NCI-H2171 (cell line): ENCODE data around the gene POLR3E.

Source experiments
- DNase-seq: peaks from one replicate; lab custom pipeline; 2025; lab: John Stamatoyannopoulos, UW

Gene POLR3E, protein sequence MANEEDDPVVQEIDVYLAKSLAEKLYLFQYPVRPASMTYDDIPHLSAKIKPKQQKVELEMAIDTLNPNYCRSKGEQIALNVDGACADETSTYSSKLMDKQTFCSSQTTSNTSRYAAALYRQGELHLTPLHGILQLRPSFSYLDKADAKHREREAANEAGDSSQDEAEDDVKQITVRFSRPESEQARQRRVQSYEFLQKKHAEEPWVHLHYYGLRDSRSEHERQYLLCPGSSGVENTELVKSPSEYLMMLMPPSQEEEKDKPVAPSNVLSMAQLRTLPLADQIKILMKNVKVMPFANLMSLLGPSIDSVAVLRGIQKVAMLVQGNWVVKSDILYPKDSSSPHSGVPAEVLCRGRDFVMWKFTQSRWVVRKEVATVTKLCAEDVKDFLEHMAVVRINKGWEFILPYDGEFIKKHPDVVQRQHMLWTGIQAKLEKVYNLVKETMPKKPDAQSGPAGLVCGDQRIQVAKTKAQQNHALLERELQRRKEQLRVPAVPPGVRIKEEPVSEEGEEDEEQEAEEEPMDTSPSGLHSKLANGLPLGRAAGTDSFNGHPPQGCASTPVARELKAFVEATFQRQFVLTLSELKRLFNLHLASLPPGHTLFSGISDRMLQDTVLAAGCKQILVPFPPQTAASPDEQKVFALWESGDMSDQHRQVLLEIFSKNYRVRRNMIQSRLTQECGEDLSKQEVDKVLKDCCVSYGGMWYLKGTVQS

DNA sequence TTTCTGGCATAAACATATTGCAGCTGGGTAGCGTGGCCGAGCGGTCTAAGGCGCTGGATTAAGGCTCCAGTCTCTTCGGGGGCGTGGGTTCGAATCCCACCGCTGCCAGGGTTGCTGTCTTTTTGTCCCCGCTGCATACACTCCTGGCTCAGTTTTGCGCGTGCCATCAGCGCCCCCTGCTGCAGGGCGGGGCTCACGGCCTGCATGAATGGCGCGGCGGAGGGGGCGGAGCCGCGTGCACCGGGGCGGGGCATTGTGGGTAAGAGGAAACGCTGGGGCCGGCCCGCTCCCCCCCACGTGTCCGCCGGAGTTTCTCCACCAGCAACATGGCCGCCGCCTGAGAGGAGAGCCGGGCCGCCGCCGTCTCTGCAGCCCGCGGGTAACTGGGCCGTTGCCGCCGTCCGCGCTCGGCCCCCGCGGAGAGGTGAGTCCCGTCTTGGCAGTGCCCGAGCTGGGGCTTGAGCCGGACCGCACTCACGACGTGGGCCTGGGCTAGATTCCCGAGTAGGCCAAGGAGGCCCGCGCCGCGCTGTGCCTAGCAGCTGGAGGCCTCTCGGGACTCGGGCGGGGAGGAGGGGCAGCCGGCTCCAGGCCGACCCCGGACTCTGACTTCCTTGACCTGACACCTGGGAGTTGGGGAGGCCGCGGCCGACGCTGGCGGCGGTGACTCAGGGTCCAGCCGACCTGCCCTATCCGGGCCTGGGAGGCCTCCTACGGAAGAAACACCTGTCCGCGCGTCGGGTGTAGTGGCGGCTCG lies at the start of gene POLR3E:
POLR3E (plus strand) TSS at position 296 of the 757 bp plus-strand sequence. CDS start 5,560 bp downstream, outside the sequence.
- DNase-seq = peak; percentile 90

DNA sequence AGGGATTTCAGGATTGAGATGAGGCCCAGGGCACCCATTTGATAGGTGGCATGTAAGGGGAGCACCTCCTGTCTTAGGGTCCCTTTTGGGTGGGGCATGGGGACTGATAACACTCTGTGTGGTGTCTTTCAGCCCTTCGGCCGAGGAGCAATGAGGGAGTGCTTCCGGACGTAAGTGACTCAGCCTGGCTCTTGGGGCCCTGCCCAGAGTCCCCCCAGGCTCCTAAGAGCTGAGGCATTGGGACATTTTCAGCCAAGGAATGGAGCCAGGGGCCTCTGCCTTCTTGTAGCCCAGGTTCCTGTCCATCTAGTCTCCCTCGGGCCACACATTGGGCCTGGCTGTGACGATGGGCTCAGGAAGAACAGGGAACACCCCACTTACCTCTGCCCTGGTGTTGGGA lies 46.7 kb upstream of the POLR3E start:
- no peak for DNase-seq

DNA sequence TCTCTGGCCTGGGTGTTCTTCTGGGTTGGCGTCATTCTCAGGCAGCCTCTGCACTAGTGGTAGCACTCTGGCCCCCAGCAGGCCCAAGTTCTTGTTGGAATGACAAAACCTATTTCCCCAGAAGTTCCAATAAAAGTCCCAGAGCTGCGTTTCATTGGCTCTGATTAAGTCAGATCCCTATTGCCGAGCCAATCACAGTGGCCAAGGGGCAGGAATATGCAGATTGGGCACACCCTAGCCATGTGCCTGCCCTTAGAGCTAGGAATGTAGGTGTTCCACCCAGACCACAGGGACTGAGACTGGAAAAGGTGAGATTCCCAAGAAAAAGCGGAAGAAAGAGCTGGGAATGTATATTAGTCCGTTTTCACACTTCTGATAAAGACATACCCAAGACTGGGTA lies 44.9 kb upstream of the POLR3E start:
- DNase-seq = no peak

DNA sequence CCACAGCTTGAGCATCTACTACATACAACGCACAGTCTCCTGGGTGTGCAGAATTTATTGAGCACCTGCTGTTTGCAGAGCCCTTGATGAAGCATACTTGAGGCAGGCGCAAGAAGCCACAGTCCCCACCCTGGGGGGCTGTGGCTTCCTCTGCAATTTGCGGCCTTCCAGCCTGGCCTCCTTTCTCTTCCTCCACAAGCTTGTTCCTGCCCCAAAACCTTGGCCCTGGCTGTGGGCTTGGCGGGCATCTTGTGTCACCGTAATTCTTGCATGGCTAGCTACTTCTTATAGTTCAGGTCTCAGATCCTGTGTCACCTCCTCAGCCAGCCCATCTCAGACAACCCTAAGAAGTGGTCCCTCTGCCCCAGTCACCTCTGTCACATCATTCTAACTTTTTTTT lies 43.9 kb upstream of the POLR3E start:
- no peak for DNase-seq

DNA sequence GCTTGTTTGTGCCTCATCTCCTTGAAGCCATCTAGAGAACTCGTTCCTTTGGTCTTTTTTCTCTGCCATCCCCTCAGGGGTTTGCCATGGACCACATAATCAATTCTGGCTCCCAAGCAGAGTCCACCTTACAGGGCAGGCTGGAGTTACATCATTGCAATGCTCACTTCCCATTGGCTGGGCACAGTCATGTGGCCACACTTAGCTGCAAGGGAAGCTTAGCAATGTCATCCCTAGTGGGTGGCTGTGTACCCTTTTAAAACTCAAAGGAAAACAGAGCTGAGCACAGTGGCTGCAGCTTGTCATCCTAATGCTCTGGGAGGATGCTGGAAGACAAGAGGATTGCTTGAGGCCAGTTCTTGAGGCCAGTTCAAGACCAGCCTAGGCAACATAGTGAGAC lies 41.9 kb upstream of the POLR3E start:
- no peak for DNase-seq

DNA sequence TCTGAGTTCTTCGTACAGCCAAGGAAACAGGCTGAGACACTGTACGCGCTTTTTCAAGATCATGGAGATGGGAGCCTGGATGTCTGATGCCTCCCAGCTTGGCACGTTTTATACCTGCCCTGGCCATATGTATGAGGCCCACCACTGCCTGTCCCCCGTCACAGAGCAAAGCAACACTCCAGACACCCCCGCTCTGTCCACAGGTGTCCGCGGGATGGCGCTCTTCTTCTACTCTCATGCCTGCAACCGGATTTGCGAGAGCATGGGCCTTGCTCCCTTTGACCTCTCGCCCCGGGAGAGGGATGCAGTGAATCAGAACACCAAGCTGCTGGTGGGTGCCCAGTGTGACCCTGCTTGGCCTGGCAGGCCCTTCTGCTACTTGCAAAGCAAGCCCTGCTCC lies 39.8 kb upstream of the POLR3E start:
- no peak for DNase-seq

DNA sequence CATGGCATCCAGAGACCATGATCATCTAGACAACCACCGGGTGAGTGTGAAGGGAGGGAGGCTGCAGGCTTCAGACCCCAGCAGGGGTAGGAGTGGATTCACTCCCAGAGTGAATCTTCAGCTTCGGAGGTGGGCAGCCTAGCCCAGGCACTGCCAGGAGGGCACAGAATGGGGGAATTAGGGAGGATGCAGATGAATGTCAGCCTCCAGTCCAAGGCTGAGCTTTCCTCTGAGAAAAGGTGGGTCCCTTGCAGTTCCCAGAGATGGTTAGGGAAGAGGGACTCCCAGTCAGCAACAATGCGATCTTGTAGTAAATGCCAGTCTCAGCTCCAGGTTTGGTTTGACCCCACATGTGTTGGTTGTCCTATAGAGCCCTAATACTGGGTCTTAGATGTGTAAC lies 36.7 kb upstream of the POLR3E start:
- no peak for DNase-seq

DNA sequence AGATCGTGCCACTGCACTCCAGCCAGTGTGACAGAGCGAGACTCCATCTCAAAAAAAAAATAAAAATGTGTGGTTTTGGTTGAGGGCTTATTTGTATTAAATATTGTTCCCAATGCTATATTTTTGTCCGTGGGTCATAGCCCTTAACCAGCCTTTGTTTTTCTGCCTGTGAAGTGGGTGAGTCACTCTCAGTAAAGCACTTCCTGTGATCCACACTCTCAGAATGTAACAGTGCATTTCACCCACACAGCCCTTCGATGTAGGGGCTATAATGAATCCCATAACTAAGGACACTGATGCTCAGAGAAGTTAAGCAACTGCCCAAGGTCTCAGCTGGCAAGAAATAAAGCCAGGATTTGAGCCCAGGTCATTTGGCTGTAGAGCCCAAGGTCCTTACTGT lies 34.7 kb upstream of the POLR3E start:
- no peak for DNase-seq

DNA sequence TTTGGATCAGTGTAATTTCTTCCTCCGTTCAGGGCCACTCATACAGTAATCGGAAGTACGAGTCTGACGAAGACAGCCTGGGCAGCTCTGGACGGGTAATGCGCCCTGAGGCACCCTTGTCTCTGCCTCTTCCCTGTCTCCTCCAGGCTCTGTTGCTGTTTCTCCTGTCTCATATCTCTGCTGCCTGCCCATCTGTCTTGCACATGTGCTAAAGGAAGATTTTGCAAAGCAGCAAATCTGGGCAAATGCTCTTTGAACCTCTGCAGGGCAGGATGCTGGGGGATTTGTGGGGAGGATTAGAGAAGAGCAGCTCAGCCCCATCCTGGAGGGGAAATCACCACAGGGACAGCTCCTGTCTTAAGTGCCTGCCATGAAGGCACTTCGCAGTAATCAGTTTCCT lies 32.4 kb upstream of the POLR3E start:
- no peak for DNase-seq

DNA sequence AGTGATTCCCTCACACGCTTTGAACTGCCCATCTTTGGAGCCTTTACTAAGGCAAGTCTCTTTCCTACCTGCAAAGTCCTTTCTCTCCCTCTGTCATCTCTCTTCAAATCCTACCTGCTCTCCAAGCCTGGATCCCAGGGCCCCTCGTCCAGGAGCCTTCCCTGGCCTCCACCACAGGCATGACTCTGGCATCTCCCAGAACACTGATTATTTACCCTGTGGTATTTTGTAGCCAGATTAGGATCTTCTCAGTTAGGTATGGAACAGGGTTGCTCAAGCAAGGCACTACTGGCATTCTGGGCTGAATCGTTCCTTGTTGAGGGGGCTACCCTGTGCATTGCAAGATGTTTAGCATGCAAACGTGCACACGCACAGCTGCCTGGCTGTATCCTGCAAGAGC lies 31.9 kb upstream of the POLR3E start:
- DNase-seq = no peak

DNA sequence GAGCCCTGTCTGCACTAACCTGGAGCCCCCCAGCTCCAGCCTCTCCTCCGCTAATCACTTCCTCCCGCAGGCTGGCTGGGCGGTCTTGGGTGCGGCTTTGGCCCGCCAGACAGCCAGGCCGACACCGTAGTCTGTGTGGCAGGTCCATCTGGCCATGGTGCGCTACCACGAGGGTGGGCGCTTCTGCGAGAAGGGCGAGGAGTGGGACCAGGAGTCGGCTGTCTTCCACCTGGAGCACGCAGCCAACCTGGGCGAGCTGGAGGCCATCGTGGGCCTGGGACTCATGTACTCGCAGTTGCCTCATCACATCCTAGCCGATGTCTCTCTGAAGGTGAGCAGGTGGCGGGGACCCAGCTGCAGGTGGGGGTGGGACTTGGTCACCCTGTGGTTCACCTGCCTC lies 30.7 kb upstream of the POLR3E start:
- DNase-seq = no peak

DNA sequence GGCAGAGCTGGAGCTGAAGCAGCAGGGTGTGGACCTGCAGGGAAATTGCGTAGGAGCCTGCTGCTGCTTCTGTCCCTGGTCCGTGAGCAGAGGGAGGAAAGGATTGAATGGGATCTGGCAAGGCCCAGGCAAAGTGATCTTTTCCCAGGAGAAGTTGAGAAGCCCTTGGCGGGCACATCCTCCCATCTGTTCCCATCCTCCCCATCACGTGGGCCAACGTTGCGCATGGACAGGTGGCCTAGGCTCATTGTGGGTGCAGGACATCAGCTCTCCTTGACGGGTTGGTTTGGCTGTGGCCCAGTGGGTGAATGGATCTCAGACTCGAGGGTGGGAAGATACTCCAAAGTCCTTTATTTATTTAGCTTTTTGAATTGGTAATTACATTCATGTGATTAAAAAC lies 29.4 kb upstream of the POLR3E start:
- DNase-seq = peak; percentile 73

DNA sequence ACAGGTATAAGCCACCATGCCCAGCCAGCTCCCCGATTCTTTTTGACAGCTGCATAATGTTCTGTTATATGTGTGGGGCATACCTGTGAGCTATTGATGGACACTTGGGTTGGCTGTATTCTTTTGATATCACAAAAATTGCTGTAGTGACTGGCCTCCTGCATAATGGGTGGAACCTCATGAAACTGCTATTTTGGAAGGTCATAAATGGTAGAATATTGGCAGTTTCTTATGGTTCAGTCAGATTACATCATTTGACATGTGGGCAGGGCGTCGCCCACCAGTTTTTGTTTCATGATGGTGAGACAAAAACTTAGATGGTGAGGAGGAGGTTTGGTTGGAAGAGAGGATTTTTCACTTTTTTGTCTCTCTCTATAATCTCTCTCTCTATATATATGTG lies 26.7 kb upstream of the POLR3E start:
- DNase-seq = no peak

DNA sequence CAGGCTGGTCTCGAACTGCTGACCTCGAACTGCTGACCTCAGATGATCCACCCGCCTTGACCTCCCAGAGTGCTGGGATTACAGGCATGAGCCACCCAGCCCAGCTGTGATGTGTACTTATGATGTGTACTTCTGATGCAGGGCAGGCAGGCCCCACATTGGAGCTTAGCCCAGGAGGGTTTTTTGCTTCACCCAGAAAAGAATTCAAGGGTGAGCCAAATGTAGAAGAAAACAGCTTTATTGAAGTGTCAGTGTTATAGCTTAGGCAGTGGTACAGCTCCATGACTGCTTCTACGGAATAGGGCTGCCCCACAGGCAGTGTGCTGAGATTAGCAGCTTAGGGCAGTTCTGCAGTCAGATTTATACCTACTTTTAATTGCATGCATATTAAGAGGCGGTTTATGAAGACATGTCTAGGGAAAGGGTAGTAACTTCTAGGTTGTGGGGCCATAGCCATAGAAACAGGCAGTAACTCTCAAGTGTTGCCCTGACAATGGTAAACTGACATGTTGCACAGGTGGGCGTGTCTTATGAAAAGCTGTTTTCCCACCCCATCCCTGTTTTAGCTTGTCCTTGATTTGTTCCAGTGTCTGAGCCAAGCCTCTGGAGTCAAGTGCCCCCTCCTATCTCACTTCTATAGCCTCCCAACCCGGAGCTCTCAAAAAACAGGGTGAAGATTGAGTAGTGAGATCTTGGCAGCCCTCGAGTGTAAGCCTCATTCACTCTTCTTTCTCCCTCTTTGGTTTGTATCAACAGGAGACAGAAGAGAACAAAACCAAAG lies 24.1 kb upstream of the POLR3E start:
- no peak for DNase-seq

DNA sequence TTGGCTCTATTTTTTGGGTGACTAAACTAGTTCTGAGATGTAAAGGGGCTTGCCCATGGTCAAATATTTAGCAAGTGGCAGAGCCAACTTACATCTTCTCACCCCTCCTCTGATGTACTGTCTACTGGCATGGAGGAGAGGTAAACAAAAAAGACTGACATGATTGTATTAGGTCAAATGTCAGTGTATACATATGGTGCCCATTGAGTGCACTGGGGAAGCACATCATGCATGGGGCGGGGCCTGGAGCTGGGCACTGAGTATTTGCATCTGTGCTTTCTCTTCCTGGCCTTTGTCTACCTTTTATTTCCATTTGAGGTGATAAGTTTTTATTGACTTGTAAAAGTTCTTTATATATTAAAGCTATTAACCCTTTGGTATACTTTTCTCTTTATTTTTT lies 22.3 kb upstream of the POLR3E start:
- no peak for DNase-seq

DNA sequence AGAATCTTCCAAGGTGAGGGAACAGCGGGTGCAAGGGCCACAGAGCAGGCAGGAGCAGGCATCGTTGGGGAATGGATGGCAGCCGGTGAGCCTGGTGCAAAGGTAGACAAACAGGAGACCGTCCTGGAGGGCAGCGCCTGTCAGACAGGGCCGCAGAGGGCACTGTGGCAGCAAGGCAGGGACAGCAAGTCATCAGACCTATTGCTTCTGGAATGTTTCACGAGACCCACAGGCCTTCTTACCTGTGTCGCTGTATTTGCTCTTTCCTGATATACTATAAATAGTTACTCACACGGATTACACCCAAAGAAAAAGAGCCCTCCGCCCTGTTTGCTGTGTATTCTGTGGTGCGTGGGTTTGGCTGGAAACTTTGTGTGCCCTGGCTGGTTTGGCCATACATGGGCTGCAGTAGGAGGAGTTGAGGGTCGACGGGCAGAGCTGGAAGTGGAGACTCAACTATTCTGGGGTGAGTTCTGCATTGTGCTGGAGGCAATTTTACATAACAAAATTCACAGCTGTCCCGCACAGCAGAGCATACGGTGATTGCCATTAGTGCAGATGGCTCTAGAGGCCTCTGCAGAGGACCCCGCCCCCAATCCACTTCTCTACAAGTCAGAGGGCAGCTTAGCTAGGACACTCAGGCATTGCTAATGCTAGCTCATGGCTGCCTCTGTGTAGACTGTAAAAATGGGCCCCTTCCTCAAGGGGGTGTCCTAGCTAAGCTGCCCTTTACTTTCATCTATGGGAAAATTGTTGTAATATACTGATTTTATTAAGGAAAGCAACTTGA lies 18.6 kb upstream of the POLR3E start:
- peak; percentile 74 for DNase-seq

DNA sequence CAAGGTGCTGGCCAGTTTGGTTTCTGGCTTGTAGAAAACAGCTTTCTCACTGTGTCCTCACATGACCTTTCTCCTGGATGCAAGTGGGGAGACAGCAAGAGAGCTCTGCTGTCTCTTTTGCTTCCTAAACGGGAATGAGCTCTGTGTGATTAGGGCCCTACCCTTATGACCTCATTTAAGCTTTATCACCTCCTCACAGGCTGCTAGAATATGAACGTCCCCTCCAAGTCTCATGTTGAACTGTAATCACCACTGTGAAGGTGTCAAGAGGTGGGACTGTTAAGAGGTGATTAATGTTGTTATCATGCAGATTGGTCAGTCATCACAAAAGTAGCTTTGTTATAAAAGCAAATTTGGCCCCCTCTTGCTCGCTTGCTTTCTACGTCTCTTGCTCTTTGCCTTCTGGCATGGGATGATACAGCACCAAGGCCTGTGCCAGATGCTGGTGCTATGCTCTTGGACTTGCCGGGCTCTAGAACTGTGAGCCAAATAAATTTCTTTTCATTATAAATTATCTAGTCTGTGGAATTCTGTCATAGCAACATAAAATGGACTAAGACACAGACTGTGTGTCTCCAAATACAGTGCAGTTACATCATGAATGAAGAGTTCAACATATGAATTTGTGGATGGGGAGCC lies 14.8 kb upstream of the POLR3E start:
- no peak for DNase-seq

DNA sequence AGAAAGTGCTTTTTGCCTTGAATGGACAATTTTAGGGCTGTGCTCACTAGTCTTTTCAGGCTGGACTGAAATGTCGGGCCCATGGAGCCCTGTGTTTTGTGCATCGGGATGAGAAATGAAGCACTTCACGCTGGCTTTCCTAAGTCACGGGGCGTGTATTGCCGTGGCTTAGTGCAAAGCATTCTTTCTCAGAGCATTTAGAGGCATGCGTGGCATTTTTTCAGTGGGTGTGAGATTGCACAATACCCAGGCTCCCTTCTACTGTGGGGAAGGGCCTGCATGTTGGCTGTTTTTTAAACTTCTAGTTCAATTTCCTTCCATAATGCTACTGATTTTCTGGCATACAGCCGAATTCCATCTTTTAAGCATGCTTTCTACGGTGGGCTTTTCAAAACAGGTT lies 12.6 kb upstream of the POLR3E start:
- DNase-seq = no peak

DNA sequence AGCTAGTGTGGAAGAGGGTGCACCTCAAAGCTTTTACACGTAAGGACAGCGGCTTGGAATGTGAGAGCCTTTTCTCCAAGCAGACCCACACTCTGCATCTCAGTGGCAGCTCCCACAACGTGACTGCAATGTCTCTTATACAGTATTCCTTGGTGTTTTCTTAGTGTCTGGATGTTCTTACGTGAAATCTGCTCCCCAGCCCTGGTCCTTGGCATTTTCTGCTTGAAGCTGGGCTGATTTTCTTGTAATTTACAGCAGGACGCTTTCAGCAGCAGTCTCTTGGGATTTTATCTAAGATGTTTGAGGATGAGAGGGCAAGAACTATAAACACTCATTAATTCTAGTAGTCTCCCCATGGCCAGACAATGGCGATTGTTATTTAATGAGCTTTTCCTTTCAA lies 12.1 kb upstream of the POLR3E start:
- no peak for DNase-seq

DNA sequence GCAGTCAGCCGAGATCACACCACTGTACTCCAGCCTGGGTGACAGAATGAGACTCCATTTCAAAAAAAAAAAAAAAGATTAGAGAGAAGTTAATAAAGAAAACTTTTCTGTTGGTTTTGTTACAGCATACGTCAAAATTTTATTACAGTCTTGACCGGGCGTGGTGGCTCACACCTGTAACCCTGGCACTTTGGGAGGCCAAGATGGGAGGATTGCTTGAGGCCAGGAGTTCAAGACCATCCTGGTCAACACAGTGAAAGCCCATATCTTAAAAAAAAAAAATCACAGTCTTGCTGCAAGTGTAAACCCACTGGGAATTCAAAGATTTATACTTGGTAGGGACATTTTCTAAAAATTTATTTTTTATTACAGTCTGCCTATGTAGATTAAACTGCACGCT lies 6.2 kb upstream of the POLR3E start:
- no peak for DNase-seq

DNA sequence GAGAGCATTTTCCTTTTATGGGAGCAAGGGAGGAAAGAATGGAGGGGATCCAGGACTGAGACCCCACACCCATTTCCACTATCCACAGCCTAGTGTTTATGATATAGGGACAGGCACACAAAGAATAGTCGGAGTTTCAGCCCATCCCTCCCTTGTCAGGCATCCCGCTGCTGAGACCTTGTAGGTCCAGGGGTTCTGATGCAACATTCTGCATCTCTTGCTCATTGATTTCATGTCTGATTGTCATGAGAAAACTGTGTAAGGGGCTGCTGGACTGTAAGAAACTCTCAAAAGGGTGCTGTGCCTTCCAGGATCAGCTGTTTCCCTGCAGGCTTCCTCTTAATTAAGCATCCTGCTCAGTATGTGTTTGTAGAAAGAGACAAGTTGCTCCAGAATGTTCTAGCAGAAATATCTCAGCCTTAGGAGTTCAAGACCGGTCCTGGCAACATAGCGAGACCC lies 5.3 kb upstream of the POLR3E start:
- DNase-seq = no peak
